Erythroblast (primary cell): Measurements from ENCODE around the gene F8A2.
"Not testable (repeated sequence)": the region's sequence is repeated elsewhere in the genome, so short reads cannot be mapped to it uniquely, and the experiment has no call there.

Experiments
- DNase-seq, 2 experiments: peaks; one replicate each; lab custom pipeline; 2025; lab: John Stamatoyannopoulos, UW
- GATA1 ChIP-seq: IDR thresholded peaks from 2 replicates; pipeline ENCODE4 v1.6.1; 2011; ENCODE audit warnings: low read depth, mild to moderate bottlenecking, control low read depth, low read length, moderate library complexity
- POLR2A ChIP-seq: IDR thresholded peaks from 2 replicates; pipeline ENCODE4 v1.6.1; 2011; ENCODE audit warnings: mild to moderate bottlenecking, low read length

Gene F8A2

GRCh38 chrX:155381843-155382528, at the start of gene F8A2:
TSS of gene F8A2 (plus strand) at chrX:155382095. CDS start at chrX:155382115, 20 bp downstream.
- DNase-seq, result not testable (repeated sequence)

DNA sequence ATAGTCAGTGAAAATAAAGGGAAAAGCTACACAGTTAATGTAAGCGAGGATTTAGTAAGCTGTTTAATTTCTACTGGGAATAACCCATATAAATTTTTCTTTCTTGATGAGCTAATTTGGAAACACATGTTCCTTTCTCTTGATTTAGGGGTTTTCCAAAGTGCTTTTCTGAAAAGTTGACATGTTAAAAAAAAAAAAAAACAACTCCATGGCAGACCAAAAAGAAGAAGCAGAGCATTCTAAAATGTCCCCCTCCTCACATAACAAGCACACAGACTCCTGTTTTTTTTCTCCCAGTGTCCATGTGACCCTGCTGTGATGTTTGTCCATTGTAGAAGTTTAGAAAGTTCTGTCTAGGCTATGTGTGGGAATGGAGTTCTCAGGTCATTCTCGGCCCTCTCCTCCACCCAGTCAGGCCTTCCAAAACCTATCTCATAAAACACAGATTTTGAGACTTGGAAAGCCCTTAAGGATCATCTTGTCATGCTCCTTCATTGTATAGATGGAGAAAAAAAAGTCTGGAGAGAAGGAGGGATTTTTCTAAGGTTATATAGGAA, 48.3 kb upstream of the F8A2 start:
- TF ChIP-seq POLR2A (no peak), GATA1 (no peak)
- peak in 1 of 2 experiments; percentile 37 for DNase-seq

DNA sequence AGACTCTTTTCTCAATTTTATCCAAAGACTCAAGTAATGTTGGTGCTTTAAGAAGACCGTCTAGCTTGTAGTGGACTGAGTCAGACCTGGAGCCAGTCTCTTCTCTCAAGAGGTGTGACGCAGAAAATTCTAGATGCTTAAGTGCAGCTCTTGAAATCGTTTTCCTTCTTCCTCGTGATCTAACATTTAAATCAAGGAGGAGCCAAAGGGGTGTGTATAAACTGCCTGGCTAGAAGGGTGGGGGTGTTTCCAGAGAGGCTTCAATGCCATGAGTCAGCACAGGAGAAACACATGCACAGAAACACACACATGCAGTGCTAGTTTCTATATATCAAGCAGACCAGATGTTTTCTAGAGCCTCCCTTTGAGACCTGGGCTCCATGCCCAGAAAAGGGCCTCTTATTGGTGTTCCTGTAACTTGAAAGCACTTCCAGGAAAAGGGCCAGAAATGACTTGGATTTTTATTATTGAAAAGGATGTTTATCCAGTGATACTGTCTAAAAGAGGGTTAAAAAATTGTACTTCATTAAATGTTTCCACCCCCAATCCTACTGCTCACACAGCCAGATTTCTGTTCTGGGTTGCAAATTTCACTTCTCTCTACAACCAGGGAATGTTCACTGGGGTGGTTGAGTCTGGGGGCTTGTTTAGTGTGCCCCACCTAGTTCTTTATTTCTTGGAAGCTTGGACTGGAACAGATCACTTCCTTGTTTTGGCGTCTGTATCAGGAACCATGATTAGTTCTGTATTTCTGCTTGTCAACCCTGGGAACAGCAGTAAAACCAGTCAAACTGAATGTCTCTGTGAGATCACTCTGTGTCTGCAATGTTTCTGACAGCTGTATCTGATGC, 47.2 kb upstream of the F8A2 start, which contains the start of gene CLIC2:
Gene CLIC2 (minus strand): TSS at position 129 of the 851 bp plus-strand sequence. CDS start 187 bp downstream, outside the sequence.
- TF ChIP-seq POLR2A (peak; percentile 86), GATA1 (no peak)
- DNase-seq, result peak; percentile 92 to 96

- DNase-seq, result not testable (repeated sequence)
These were observed 46.6 kb upstream of the F8A2 start for GRCh38 chrX:155335337-155335712.

DNA sequence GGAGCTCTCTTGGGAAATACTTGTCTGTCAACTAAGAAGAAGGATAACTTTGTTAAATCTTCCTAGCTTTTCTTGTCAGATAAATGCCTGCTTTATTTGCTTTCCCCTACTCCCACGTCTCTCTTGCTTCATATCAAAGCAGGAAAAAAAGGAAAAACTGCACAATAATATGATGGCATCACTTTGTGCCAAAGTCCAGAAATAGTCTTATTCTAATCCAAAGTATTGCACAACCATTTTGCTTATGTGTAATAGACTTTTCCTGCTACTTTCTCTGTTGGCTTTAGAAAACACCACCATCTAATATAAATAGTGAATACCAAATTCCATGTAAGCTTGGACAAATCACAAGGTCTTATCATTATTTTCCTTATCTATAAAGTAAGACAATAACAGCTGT, 36.2 kb upstream of the F8A2 start:
- not testable (repeated sequence) for DNase-seq

DNA sequence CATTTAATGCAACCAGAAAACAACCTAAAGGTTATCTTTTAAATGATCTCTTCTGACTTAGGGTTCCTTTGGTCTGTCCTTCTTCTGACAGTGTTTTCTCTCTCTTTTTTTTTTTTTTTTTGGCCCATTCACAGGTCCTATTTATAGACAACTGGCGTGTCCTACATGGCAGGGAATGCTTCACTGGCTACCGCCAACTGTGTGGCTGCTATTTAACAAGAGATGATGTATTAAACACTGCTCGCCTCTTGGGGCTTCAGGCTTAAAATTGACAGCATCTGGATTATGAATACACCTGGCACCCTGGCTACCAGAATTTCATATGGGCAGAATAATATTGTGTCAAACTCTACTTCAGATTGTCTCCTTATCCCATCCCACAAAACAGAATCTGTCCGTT, 32.4 kb upstream of the F8A2 start:
- DNase-seq, result not testable (repeated sequence)

GRCh38 chrX:155363712-155364111, 18.2 kb upstream of the F8A2 start:
- not testable (repeated sequence) for DNase-seq

DNA sequence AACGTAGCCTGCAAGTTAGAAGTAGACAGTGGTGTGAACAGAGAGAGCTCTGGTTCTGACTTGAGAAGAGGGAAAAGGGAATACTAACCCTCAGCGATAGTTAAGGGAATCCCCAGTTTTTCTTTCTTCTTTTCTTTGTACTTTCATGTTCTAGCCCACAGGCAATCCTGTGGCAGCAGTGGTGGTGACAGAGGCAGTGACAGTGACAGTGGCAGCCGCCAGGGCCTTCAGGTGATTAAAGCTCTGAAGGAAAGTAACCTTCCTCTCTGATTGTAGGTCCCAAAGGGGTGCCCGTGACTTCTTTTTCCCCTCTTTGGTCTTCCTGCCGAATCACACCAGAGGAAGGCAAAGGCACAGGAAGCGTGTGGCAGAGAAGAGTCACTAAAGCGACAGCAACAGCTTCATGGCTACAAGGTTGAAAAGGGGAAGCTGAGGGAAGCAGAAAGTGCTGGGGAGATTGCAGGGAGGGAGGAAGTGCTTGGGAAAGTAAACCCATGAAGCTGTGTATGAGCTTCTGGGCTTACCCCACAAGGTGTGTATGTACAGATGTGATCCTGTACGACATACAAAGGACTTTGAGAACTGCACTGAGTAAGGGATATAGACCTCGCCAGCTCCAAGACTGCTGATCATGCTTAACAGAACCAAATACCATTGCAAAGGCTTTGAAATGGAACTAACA, 8.0 kb upstream of the F8A2 start:
- DNase-seq, result not testable (repeated sequence)

DNA sequence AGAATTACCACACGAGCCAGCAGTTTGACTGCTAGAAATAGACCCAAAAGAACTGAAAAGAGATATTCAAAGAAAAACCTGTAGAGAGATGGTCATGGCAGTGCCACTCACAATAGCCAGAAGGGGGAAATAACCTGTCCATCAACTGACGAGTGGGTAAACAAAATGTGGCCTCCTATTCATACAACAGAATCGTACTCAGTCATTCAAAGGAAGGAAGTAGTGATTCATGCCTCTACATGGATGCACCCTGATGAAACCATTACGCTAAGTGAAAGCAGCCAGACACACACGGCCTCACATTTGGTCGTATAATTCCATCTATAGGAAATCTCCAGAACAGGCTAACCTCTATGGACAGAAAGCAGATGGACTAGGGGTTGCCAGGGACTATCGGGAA, 2.1 kb upstream of the F8A2 start:
- not testable (repeated sequence) for DNase-seq

DNA sequence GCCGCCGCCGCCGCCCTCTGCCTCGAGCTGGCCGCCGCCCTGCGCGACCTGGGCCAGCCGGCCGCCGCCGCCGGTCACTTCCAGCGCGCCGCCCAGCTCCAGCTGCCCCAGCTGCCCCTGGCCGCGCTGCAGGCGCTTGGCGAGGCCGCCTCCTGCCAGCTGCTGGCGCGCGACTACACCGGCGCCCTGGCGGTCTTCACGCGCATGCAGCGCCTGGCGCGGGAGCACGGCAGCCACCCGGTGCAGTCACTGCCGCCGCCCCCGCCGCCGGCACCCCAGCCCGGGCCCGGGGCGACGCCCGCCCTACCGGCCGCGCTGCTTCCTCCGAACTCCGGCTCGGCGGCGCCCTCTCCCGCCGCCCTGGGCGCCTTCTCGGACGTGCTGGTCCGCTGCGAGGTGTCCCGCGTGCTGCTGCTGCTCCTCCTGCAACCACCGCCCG, 653 bp downstream of the F8A2 start:
- not testable (repeated sequence) for DNase-seq

GRCh38 chrX:155389634-155390033, 7.7 kb downstream of the F8A2 start:
- TF ChIP-seq GATA1, result no peak
- TF ChIP-seq POLR2A, result no peak
- DNase-seq, result no peak

GRCh38 chrX:155394747-155395276, 12.9 kb downstream of the F8A2 start:
- not testable (repeated sequence) for DNase-seq

- DNase-seq, result no peak
- TF ChIP-seq POLR2A (no peak), GATA1 (no peak)
These were observed 24.5 kb downstream of the F8A2 start for GRCh38 chrX:155406429-155406828.

DNA sequence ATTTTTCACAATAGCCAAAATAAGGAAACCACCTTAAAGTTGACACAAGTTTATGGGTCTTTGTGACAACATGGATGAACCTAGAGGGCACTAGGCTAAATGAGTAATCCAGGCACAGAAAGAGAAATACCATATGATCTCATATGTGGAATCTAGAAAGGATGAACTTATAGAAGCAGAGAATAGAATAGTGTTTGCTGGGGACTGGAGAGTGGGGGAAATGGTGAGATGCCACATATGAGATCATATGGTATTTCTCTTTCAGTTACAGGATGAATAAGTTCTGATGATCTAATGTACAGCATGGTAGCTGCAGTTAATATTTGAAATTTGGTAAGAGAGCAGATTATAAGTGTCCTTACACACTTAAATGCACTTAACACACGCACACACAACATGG, 35.9 kb downstream of the F8A2 start:
- no peak for DNase-seq
- no peak for TF ChIP-seq POLR2A
- TF ChIP-seq GATA1, result no peak
